WTC11 (cell line): ENCODE data around the gene MBD6. TPM values are rescaled to one million over a fixed set of nuclear protein-coding genes. Genes with fewer than 3 reads are reported as not detected.

ENCODE experiments used
- ATAC-seq: fragments of 200-7000 bp; cut with Tn5 transposase; 2 replicates; pipeline ENCODE4 v1.10.0; 2021; ENCODE audit warnings: mild to moderate bottlenecking, moderate library complexity
- CTCF ChIA-PET: fragments of 300-600 bp; sonication (Branson Sonifier 250); formaldehyde crosslinking; loops from one replicate; lab custom pipeline; 2021; ENCODE audit warnings: antibody characterized with exemption; lab: Charles Lee
- POLR2A ChIA-PET: fragments of 350-600 bp; sonication (Branson Sonifier 250); formaldehyde crosslinking; loops from one replicate; lab custom pipeline; 2021; ENCODE audit warnings: antibody characterized with exemption; lab: Charles Lee
- DNase-seq: peaks from one replicate; pipeline ENCODE4 v3.0.0; 2021; ENCODE audit warnings: low spot score
- H3K27ac Mint-ChIP-seq: 2 replicates; pipeline ENCODE4 v1.8.0; 2021; ENCODE audit warnings: mixed read lengths
- H3K27me3 Mint-ChIP-seq: 2 replicates; pipeline ENCODE4 v1.8.0; 2021; ENCODE audit warnings: low read depth, mild to moderate bottlenecking, moderate library complexity, mixed read lengths
- H3K36me3 Mint-ChIP-seq: 2 replicates; pipeline ENCODE4 v1.8.0; 2021; ENCODE audit warnings: mixed read lengths
- H3K4me1 Mint-ChIP-seq: 2 replicates; pipeline ENCODE4 v1.8.0; 2022; ENCODE audit warnings: mixed read lengths
- H3K4me3 Mint-ChIP-seq: 2 replicates; pipeline ENCODE4 v1.8.0; 2021; ENCODE audit warnings: mild to moderate bottlenecking, moderate library complexity, mixed read lengths
- H3K9me3 Mint-ChIP-seq: 2 replicates; pipeline ENCODE4 v1.8.0; 2021; ENCODE audit warnings: mixed read lengths
- ESRRA ChIP-seq: sonication (generic); formaldehyde crosslinking; IDR thresholded peaks from 2 replicates; pipeline ENCODE4 v1.8.1; 2022; ENCODE audit warnings: mild to moderate bottlenecking, missing genetic modification reagents, borderline replicate concordance
- FOXJ3 ChIP-seq: sonication (generic); formaldehyde crosslinking; IDR thresholded peaks from 2 replicates; pipeline ENCODE4 v1.9.0; 2021; ENCODE audit warnings: missing genetic modification reagents, mild to moderate bottlenecking, borderline replicate concordance
- GRHL2 ChIP-seq: fragments of 250-450 bp; sonication (Bioruptor Pico); IDR thresholded peaks from 2 replicates; pipeline ENCODE4 v1.8.0; 2022; ENCODE audit warnings: mild to moderate bottlenecking, moderate library complexity; ENCODE audit not compliant: insufficient replicate concordance, severe bottlenecking
- JUN ChIP-seq: sonication (generic); formaldehyde crosslinking; IDR thresholded peaks from 2 replicates; pipeline ENCODE4 v1.8.0; 2023; ENCODE audit warnings: mild to moderate bottlenecking, missing genetic modification reagents
- PRDM15 ChIP-seq: sonication (generic); formaldehyde crosslinking; IDR thresholded peaks from 2 replicates; pipeline ENCODE4 v1.8.0; 2022; ENCODE audit warnings: missing genetic modification reagents
- RORB ChIP-seq: fragments of 250-450 bp; sonication (Bioruptor Pico); IDR thresholded peaks from 2 replicates; pipeline ENCODE4 v1.9.0; 2021; ENCODE audit warnings: mild to moderate bottlenecking
- SMAD4 ChIP-seq: sonication (generic); formaldehyde crosslinking; IDR thresholded peaks from 2 replicates; pipeline ENCODE4 v1.8.0; 2022; ENCODE audit warnings: mild to moderate bottlenecking, missing genetic modification reagents
- ZMAT4 ChIP-seq: fragments of 250-450 bp; sonication (Bioruptor Pico); IDR thresholded peaks from 2 replicates; pipeline ENCODE4 v1.9.0; 2021; ENCODE audit warnings: mild to moderate bottlenecking
- ZNF121 ChIP-seq: sonication (generic); formaldehyde crosslinking; IDR thresholded peaks from 2 replicates; pipeline ENCODE4 v1.8.0; 2023; ENCODE audit warnings: missing genetic modification reagents
- total RNA-seq: library from RNA; stranded (reverse); gene quantifications from 3 replicates; pipeline ENCODE4 v1.2.3, GENCODE V29; 2021
- TF ChIP-seq, protein P1 (sequence below): fragments of 250-450 bp; sonication (Bioruptor Pico); IDR thresholded peaks from 2 replicates; pipeline ENCODE4 v1.9.0; 2021; ENCODE audit warnings: moderate library complexity, mild to moderate bottlenecking, inconsistent platforms, borderline replicate concordance
- TF ChIP-seq, protein P2 (sequence below): sonication (generic); formaldehyde crosslinking; IDR thresholded peaks from 2 replicates; pipeline ENCODE4 v1.8.0; 2022; ENCODE audit warnings: mild to moderate bottlenecking, missing genetic modification reagents

MBD6 gene
- total RNA-seq, 1 experiment from 2014 or later: 46.3 TPM

DNA sequence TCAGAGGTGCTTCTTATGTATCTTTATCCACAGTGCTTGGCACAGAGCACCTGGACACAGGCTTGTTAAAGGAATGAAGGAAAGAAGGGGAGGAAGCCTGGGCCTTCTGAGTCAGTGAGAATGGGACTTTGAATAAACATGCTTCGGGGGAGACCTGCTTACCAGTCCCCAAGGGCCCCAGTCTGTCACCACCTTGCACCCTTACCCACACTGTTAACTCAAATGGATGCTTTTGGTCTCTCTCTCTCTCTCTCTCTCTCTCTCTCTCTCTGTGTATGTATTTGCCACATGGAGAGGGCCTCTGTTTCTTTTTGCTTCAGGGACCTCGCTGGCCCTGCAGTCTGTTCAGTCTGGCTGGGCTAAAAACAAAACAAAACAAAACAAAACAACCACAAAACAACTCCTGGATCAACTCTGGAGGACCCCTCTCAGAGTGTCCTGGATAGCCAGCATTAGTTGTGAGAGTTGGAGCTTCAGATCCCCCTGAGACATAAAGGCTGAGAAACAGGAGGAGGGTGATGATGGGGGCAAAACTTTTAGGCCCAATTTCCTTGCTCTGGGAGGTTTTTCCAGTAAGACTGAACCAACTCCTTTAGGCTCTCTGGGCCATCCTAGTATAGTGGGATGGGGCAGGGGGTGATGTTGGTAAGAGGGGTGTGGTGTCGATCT lies 29.1 kb downstream of the MBD6 start (continued):
- no peak for TF ChIP-seq PRDM15 (CRISPR knock-in tag)

- Mint-ChIP-seq H3K27ac (no peak overlapping the region), H3K9me3 (no peaks in the 10 kb centered on the region), H3K36me3 (no peaks in the 10 kb centered on the region), H3K4me1 (peaks cover 36% of the 10 kb centered on the region), H3K4me3 (no peak overlapping the region), H3K27me3 (peaks cover 22% of the 10 kb centered on the region)
- TF ChIP-seq SMAD4 (no peak), JUN (CRISPR knock-in tag) (no peak)
- no peak for ATAC-seq
- ChIA-PET POLR2A (no interaction called here), CTCF (interaction anchor here (1.1 to 1.6 kb wide), 3 partner anchors 31 to 205 kb away, joined by 3 to 5 read pairs (median 4); no protein-coding TSS in a partner anchor)
- DNase-seq: no peak
Measured at GRCh38 chr12:57552306-57552651, 29.7 kb downstream of the MBD6 start.

DNA sequence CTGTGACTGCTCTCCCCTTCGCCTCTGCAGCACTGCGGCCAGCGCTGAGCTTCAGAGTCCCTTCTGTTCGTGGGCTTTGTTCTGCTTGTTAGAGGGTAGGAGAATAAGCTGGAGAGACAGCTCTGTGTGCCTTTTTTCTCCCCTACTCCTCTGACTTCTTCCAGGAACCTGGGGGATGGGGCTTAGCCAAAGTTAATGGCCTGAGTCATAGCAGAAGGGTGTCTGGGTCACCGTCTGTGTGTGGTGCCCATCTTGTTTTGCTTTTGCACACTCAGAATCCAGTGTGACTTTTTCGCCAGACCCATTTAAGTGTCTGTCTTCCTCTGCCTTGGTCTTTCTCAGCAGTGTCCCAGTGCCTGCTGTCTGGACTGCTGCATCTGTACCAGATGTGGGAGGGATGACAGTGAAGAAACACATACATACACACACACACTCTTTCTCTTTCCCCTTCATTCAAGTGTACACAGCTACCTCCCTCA lies 30.2 kb downstream of the MBD6 start:
- Mint-ChIP-seq H3K9me3 (no peaks in the 10 kb centered on the region), H3K27ac (no peak overlapping the region), H3K4me3 (no peak overlapping the region), H3K27me3 (peaks cover 16% of the 10 kb centered on the region), H3K4me1 (peaks cover 33% of the 10 kb centered on the region), H3K36me3 (no peaks in the 10 kb centered on the region)
- ATAC-seq (no peak), DNase-seq (no peak)
- TF ChIP-seq ZNF121 (CRISPR knock-in tag) (no peak), GRHL2 (CRISPR knock-in tag) (no peak), ESRRA (CRISPR knock-in tag) (no peak), ZMAT4 (CRISPR knock-in tag) (no peak), FOXJ3 (no peak)
- TF ChIP-seq, protein P1, sequence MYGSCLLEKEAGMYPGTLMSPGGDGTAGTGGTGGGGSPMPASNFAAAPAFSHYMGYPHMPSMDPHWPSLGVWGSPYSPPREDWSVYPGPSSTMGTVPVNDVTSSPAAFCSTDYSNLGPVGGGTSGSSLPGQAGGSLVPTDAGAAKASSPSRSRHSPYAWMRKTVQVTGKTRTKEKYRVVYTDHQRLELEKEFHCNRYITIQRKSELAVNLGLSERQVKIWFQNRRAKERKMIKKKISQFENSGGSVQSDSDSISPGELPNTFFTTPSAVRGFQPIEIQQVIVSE: no peak
- ChIA-PET CTCF (interaction anchor here (1.1 to 1.3 kb wide), 2 partner anchors 31 to 204 kb away, joined by 3 read pairs; no protein-coding TSS in a partner anchor), POLR2A (no interaction called here)

- Mint-ChIP-seq H3K9me3 (no peaks in the 10 kb centered on the region), H3K27me3 (peaks cover 10% of the 10 kb centered on the region), H3K36me3 (no peaks in the 10 kb centered on the region), H3K27ac (no peak overlapping the region), H3K4me3 (no peak overlapping the region), H3K4me1 (peaks cover 33% of the 10 kb centered on the region)
- DNase-seq (no peak), ATAC-seq (no peak)
- ChIA-PET POLR2A (no interaction called here), CTCF (interaction anchor here (1.1 to 1.3 kb wide), 2 partner anchors 30 to 203 kb away, joined by 3 read pairs; no protein-coding TSS in a partner anchor)
- TF ChIP-seq, protein P2, sequence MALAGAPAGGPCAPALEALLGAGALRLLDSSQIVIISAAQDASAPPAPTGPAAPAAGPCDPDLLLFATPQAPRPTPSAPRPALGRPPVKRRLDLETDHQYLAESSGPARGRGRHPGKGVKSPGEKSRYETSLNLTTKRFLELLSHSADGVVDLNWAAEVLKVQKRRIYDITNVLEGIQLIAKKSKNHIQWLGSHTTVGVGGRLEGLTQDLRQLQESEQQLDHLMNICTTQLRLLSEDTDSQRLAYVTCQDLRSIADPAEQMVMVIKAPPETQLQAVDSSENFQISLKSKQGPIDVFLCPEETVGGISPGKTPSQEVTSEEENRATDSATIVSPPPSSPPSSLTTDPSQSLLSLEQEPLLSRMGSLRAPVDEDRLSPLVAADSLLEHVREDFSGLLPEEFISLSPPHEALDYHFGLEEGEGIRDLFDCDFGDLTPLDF (CRISPR knock-in tag): no peak
- no peak for TF ChIP-seq RORB (CRISPR knock-in tag)
Measured at GRCh38 chr12:57553343-57554202, 30.9 kb downstream of the MBD6 start.
